PC-3 (cell line): ENCODE data around the gene AUH.

Experiments used
- CTCF ChIP-seq: fragments of 300-600 bp; sonication (generic); conservative IDR thresholded peaks from 2 replicates; pipeline ENCODE4 v1.5.1; 2017; ENCODE audit warnings: antibody characterized with exemption, low read depth, mild to moderate bottlenecking, low read length
- EZH2 ChIP-seq: fragments of 300-600 bp; sonication (generic); IDR thresholded peaks from one replicate; pipeline ENCODE4 v1.6.1; 2017; ENCODE audit warnings: antibody characterized with exemption, mild to moderate bottlenecking, low read length; ENCODE audit not compliant: unreplicated experiment

- TF ChIP-seq EZH2 (no peak), CTCF (no peak)
These were observed 29.9 kb downstream of the AUH start for GRCh38 chr9:91331849-91332248.
